Mesothelial cell of epicardium (in vitro differentiated cells): ENCODE data around the gene PRPF18. TPM values are rescaled to one million over a fixed set of nuclear protein-coding genes. Genes with fewer than 3 reads are reported as not detected.

Source experiments
- DNase-seq, 2 experiments: peaks; one replicate each; pipeline ENCODE4 v3.0.0; 2021; ENCODE audit warnings: low spot score in 2 of 2; ENCODE audit not compliant: unreplicated experiment in 2 of 2
- H3K27ac Mint-ChIP-seq: 2 replicates; pipeline ENCODE4 v1.8.0; 2021; ENCODE audit warnings: mixed read lengths
- H3K27me3 Mint-ChIP-seq: 2 replicates; pipeline ENCODE4 v1.8.0; 2021; ENCODE audit warnings: low read depth, mixed read lengths
- H3K36me3 Mint-ChIP-seq: 2 replicates; pipeline ENCODE4 v1.8.0; 2021; ENCODE audit warnings: mixed read lengths
- H3K4me1 Mint-ChIP-seq: 2 replicates; pipeline ENCODE4 v1.8.0; 2021; ENCODE audit warnings: mixed read lengths
- H3K4me3 Mint-ChIP-seq: 2 replicates; pipeline ENCODE4 v1.8.0; 2021; ENCODE audit warnings: mild to moderate bottlenecking, moderate library complexity, mixed read lengths
- H3K9me3 Mint-ChIP-seq: 2 replicates; pipeline ENCODE4 v1.8.0; 2021; ENCODE audit warnings: mixed read lengths
- CTCF ChIP-seq: fragments of 200-600 bp; sonication (generic); IDR thresholded peaks from one replicate; pipeline ENCODE4 v1.5.0; 2021; ENCODE audit warnings: antibody characterized with exemption; ENCODE audit not compliant: unreplicated experiment
- total RNA-seq: library from RNA; stranded (reverse); gene quantifications from 3 replicates; pipeline ENCODE4 v1.2.1, GENCODE V29; 2021

Gene PRPF18
- total RNA-seq, 1 donor from 2014 or later: 18.9 TPM

DNA sequence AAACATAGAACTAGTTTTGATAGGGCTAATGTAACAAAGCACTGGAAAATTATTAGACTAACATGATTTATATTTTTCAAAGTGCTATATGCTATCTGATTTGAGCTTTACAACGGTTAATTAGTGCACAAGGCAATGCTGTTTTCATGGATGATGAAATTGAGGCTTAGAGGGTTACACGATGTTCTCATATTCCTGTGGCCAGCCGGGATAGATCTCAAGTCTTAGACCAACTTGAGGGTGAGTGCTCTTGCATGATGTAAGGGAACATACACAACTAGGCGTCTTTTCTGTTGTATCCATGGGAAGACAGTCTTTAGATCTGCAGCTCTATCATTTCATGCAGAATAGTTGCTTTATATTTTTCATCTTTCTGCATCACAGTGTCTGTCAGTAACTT is 4.1 kb downstream of the PRPF18 start:
- no peak for DNase-seq
- no peak overlapping the region for H3K4me3 Mint-ChIP-seq
- H3K27ac Mint-ChIP-seq: no peak overlapping the region
- peaks cover 21% of the 10 kb centered on the region for H3K4me1 Mint-ChIP-seq
- H3K9me3 Mint-ChIP-seq: no peaks in the 10 kb centered on the region
- no peak for TF ChIP-seq CTCF
- no peaks in the 10 kb centered on the region for H3K27me3 Mint-ChIP-seq
- H3K36me3 Mint-ChIP-seq: no peaks in the 10 kb centered on the region

GRCh38 chr10:13592306-13592705 is 5.5 kb downstream of the PRPF18 start:
- no peak for DNase-seq
- H3K27ac Mint-ChIP-seq: no peak overlapping the region
- no peaks in the 10 kb centered on the region for H3K36me3 Mint-ChIP-seq
- no peaks in the 10 kb centered on the region for H3K27me3 Mint-ChIP-seq
- H3K4me1 Mint-ChIP-seq: peaks cover 11% of the 10 kb centered on the region
- TF ChIP-seq CTCF: no peak
- no peaks in the 10 kb centered on the region for H3K9me3 Mint-ChIP-seq
- no peak overlapping the region for H3K4me3 Mint-ChIP-seq

GRCh38 chr10:13593535-13593934 is 6.8 kb downstream of the PRPF18 start:
- Mint-ChIP-seq H3K4me3 (no peak overlapping the region), H3K4me1 (peaks cover 9% of the 10 kb centered on the region), H3K36me3 (no peaks in the 10 kb centered on the region), H3K9me3 (no peaks in the 10 kb centered on the region), H3K27me3 (no peaks in the 10 kb centered on the region), H3K27ac (no peak overlapping the region)
- TF ChIP-seq CTCF: no peak
- no peak for DNase-seq

DNA sequence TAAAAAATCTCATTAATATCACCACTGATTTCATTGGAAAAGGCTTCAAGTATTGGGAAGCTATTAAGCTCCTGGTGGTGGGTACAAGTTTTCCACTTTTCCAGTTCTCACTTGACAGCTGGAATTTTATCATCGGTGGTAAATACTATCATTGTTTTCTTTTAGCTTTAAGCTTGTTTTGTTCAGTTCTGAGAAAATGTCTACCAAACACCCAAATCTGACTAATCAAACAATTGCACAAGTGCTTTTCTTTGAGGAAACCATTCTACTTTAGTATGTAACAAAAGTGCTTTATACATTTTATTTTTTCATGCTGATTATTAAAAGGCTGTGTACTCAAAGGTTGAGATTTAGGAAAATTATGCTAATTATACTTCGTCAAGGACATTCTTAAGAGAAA is 7.9 kb downstream of the PRPF18 start:
- H3K9me3 Mint-ChIP-seq: no peaks in the 10 kb centered on the region
- H3K36me3 Mint-ChIP-seq: peaks cover under 1% of the 10 kb centered on the region
- no peak for DNase-seq
- TF ChIP-seq CTCF: no peak
- no peak overlapping the region for H3K27ac Mint-ChIP-seq
- no peaks in the 10 kb centered on the region for H3K27me3 Mint-ChIP-seq
- peaks cover 7% of the 10 kb centered on the region for H3K4me1 Mint-ChIP-seq
- H3K4me3 Mint-ChIP-seq: no peak overlapping the region

DNA sequence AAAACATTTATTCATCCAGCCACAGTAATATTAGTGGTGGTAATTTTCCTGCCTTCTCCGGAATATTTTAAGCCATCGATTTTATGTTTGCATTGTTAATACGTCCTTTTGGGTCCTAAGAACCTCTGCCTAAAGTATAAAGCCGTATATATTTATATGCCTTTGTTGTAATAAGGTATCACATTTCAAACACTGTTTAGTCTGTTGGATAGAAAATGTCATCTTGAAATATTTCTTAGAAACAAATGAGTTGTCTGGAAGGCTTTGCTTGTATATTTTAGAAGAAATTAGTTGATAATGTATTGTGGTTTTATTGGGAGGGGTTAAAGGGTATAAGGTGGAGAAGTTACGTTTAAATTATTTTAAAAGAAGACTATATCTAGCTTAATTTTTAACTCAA is 11.1 kb downstream of the PRPF18 start:
- TF ChIP-seq CTCF: no peak
- Mint-ChIP-seq H3K36me3 (peaks cover 4% of the 10 kb centered on the region), H3K4me1 (peaks cover 7% of the 10 kb centered on the region), H3K9me3 (no peaks in the 10 kb centered on the region), H3K27ac (peak overlapping the region; percentile 58), H3K4me3 (no peak overlapping the region), H3K27me3 (no peaks in the 10 kb centered on the region)
- no peak for DNase-seq
